ENCODE results near the gene NOL4L.

DNA sequence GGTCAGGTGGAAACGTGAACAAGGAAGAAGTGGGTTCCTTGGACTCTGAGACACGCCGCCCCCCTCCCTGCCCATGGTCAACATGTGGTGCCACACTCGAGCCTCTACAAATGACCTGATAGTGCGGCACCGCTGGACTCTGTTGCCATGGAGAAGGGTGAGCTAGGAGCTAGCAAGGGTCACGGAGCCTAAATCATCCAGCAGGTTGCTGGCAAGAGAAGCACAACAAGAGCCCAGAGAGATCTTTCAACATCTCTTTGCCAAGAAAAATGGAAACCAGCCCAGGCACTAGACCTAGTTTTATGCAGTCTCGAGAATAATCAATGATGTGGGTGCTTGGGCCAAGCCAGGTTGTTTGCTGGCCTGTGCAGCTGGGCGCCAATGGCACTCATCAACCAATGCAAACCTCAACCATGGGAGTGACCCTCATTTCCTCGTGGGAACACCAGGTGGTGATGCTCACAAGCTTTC is 69.5 kb downstream of the NOL4L start:
- TF ChIP-seq, protein P1, sequence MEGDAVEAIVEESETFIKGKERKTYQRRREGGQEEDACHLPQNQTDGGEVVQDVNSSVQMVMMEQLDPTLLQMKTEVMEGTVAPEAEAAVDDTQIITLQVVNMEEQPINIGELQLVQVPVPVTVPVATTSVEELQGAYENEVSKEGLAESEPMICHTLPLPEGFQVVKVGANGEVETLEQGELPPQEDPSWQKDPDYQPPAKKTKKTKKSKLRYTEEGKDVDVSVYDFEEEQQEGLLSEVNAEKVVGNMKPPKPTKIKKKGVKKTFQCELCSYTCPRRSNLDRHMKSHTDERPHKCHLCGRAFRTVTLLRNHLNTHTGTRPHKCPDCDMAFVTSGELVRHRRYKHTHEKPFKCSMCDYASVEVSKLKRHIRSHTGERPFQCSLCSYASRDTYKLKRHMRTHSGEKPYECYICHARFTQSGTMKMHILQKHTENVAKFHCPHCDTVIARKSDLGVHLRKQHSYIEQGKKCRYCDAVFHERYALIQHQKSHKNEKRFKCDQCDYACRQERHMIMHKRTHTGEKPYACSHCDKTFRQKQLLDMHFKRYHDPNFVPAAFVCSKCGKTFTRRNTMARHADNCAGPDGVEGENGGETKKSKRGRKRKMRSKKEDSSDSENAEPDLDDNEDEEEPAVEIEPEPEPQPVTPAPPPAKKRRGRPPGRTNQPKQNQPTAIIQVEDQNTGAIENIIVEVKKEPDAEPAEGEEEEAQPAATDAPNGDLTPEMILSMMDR (IDR thresholded peaks at IDR 0.05; ENCODE audit: extremely low read depth in 1 of 2, insufficient read depth in 1 of 2, low read depth in 1 of 2, low read length in 2 of 2), result no peak
- TF ChIP-seq POLR2AphosphoS5 (IDR thresholded peaks at IDR 0.05; ENCODE audit: insufficient read depth, low read depth, low read length), result no peak
- no peak for TF ChIP-seq EZH2 (IDR thresholded peaks at IDR 0.05; ENCODE audit: borderline replicate concordance, low read depth, low read length, severe bottlenecking)
- TF ChIP-seq, protein P2, sequence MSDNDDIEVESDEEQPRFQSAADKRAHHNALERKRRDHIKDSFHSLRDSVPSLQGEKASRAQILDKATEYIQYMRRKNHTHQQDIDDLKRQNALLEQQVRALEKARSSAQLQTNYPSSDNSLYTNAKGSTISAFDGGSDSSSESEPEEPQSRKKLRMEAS (IDR thresholded peaks at IDR 0.05; ENCODE audit: insufficient read depth, insufficient read length), result no peak
- no peak for TF ChIP-seq POLR2A (IDR thresholded peaks at IDR 0.05; ENCODE audit: low read depth, low read length)
- no peak for TF ChIP-seq JUN (IDR thresholded peaks at IDR 0.05; ENCODE audit: borderline replicate concordance, insufficient read depth, insufficient read length, low read depth)
- no peak for TF ChIP-seq MYC (IDR thresholded peaks at IDR 0.05; ENCODE audit: low read depth, low read length)
- TF ChIP-seq FOS (IDR thresholded peaks at IDR 0.05; ENCODE audit: borderline replicate concordance, insufficient read depth, low read length), result no peak

Data from endothelial cell of umbilical vein (primary cell).